ENCODE results near the gene DGCR6L.
"Not testable (repeated sequence)": the region's sequence is repeated elsewhere in the genome, so short reads cannot be mapped to it uniquely, and the experiment has no call there.

Gene DGCR6L

DNA sequence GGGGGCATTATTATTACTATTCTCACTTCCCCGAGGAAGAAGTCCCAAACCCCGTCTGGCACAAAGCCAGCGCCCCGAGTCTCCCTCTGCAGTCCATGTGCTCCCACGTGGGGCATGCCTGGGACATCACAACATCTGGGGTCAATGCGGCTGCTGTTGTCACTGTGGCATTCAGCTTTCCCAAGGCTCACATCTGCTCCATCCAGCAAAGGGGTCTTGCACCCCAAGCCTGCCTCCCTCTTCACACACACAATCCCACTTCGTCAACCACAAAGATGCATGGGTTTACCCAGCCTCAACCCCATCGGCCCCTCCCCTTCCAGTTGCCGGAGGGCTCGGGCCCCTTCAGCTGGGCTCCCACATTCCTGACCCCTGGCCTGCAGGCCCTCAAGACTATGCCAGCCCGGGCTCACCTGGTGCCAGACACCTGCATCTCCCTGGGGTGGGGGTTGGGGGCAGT is 28.2 kb downstream of the DGCR6L start:
- DNase-seq (ENCODE audit: low read depth in 2 of 2): no peak

DNA sequence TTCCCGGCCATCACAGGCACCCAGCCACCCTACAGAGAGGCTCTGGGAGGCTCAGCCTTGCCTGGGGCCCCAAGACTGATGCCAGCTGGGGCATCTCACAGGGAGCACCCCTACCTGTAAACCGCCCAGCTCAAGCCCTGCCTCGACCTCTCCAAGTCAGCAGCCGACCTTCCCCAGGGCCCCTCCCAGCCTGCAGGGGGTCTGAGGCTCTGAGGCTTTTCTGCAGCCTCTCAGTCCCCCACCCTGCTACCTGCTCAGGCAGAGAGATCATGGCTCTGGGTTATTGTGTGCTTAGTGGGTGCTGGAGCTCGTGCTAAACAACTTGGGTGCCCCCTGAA is 28.6 kb downstream of the DGCR6L start:
- DNase-seq (ENCODE audit: low read depth in 2 of 2): no peak

DNA sequence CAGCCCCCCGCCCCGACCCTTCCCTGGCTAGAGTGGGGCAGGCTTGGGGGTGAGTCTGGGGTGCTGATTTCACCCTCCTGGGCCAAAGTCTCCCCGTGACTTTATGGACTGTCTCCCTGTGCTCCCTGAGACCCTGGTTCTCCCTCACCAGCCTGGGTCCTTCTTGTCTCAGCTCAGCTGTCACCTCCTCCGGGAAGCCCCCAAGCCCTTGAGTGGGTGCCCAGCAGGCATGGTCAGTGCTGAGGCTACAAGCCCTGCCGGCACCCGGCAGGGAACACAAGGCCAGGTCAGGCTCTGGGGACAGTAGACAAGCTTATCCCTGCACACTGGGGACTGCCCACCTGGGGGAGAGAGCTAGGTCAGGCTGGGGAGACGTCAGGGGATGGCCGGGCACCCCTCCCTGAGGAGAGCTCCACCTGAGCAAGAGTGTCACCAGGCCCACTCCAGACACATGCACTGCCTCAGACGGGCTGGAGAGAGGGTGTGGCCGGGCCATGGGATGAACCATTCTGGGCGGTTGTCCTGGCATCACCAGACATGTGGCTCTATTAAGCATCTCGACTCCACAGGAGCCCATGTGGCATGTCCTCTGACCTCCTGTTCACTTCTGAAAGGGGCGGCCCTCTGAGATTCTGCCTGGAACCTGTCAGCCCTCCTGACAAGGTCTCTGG is 29.1 kb downstream of the DGCR6L start:
- DNase-seq (ENCODE audit: low read depth in 2 of 2): no peak

DNA sequence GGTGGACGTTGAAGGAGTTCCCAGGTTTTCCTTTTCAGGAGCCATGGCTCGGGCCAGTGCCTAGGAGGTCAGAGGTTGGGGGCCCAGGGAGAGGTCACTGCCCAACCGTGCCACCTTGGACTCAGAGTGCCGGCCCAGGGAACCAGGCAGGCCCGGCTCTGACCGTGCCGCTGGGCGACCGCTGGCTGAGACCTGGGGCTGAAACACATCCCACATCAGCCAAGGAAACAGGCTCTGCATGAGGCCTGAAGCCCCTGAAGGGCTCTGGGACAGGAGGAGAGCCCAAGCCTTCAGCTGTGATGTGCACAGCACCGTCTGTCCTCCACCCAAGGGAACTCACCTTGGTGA is 29.8 kb downstream of the DGCR6L start:
- DNase-seq (ENCODE audit: low read depth in 2 of 2): no peak

DNA sequence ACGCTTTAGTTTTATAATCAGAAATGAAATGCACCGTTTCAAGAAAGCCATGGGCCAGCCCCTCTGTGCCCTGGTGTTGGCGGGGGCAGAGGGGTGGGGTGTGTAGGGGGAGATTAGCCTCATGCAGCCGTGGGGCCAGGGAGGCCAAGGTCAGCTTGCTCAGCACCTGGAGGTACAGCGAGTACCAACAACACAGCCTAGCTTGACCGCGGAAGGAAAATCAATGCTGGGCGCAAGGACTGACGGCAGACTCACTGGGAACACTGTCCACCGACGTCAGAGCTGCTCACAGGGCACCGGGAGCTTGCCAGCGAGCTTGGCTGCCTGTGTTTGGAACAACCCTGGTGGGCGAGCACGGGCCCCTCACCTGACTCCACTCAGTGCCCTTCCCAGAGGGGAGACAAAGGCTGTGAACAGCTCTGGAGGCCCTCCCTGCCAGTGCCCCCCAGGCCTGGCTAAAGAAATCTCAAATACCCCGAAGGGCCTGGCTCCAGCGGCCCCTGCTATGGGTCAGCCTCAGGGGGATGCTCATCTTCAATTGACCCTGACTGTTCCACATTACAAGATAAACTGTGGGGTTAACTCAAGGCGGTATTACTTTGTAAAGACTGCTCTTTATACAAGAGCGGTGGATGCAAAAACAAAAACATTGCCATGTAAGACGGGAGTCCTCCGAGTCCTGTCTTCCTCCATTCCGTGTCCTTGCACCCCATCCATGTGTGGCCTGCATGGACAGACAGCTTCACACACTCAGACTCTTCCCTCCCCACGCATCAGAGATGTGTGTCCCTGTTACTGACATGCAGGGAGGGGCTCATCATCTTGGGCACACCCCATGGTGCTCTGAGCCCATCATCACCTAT is 30.4 kb downstream of the DGCR6L start:
- not testable (repeated sequence) for DNase-seq (ENCODE audit: low read depth in 2 of 2)

DNA sequence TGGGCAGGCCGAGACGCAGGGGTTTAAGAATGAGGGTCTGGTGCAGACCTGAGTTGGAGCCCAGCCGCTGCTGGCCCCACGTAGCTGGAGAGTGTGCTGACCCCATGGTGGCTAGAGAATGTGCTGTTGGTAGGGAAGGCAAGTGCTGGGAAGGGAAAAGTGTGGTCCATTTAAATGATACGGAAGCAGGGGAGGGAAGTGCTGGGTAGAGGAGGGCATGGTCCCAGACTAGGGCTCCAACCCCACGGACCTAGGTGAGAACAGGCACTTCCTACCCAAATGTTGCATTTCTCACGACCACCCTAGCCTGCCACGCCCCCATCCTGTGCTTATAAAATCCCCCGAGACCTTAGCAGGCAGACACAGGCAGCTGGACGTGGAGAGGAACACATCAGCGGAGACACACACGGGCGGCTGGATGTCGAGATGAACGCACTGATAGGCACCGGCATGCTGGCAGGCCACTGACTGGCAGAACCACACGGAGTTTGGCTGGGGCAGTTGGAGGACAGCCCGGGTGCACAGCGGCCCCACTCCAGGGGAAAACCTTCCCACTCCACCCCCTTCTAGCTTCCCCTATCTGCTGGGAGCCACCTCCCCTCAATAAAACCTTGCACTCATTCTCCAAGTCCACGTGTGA is 33.0 kb downstream of the DGCR6L start:
- DNase-seq (ENCODE audit: low read depth in 2 of 2): not testable (repeated sequence)

DNA sequence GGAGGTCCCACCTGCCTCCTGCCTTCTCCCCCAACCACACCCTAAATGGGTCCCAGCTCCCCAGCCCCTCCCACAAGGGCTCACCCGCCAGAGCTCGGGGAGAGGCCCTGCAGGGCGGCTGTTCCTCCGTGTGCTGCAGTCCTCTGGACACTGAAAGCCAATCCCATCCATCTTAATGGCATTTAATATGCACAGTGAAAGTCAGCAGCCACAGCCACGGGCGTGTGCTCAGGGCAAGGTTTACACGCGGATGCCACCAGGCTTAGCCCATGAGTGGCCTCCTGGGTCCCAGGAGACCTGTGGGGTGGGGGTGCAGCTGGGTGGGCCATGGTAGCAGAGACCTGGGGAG is 33.6 kb downstream of the DGCR6L start:
- not testable (repeated sequence) for DNase-seq (ENCODE audit: low read depth in 2 of 2)

DNA sequence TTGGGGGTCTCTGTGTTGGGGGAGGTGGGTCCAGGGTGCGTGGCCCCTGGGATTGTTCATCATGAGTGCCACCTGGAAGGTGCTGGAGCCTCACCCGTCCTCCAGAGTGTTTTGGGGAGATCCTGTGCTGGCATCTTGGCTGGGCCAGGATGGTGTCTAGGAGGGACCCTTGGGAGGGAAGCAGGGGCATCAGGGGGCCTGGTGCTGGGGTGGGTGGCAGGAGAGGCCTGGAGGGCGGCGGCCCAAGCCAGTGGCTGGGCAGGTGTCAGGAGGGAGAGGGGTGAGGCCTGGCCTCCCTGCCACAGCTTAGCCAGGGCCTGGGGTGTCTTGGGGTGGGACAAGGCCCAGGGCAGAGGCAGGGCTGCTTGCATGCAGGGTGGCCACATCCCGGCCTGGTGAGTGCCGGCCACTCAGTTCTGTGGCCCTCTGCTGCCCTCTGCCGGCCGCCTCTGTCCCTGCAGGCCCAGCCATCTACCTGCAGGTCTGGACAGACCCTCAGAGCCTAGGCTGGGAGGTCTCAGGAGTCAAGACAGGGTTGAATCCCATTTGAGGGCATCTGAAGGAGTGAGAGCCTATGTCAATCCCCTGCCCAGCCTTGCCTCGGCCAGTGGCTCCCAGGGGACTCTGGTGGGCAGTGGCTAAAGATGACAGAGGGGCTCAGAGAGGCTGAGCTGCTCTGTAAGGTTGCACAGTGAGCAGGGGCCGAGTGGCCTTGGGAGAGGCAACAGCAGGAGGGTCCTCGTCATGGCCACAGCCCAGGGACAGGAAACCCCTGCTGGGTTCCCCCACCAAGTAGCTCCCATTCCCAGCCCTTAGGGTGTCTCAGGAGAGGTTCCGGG is 34.2 kb downstream of the DGCR6L start:
- DNase-seq (ENCODE audit: low read depth in 2 of 2): peak; percentile 52 to 79

DNA sequence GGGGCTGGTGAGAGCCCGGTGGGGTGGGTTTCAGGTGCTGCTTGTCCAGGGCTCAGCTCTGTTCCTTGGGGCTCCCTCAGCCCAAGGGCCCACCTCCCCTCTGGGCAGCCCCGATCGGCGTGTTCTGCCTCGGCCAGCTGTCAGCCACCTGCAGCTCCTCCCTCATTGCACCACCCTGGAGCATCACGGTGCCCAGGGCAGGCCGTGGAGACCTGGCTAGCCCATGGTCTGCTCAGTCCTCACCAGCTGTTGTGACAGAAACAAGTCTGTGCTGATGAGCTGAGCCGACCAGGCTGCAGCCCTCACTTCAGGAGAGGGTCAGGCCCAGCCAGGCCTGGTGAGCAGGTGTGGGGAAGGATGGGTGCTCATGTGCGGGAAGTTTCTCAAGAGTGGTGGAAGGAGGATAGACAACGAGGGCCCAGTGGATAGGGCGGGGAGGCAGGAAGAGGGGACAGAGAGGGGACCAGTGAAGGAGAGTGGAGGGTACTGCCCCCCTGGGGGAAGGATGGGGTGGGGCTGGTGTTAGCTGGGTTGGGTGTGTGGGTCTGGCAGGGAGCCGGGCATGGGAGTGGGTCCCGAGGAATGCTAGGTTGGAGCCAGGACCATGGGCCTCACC is 35.3 kb downstream of the DGCR6L start:
- DNase-seq (ENCODE audit: low read depth in 2 of 2): no peak

DNA sequence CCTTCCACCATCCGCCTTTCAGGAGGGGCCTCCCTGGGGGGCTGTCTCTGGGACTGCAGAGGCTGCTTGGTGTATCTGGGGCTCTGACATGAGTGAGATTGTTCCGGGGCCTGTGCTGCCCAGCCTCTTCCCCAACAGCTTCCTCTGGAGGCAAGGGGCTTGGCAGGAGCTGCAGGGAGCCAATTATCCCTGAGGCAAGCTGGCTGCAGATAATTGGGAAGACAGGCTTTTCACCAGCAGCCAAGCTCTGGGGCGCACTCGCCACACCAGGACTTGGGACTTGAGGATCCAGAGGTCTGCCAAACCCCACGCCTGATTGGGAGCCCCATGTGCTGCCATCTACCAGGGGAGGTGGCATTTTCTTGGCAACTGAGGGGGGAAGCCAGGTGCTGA is 36.2 kb downstream of the DGCR6L start:
- DNase-seq (ENCODE audit: low read depth in 2 of 2): no peak

DNA sequence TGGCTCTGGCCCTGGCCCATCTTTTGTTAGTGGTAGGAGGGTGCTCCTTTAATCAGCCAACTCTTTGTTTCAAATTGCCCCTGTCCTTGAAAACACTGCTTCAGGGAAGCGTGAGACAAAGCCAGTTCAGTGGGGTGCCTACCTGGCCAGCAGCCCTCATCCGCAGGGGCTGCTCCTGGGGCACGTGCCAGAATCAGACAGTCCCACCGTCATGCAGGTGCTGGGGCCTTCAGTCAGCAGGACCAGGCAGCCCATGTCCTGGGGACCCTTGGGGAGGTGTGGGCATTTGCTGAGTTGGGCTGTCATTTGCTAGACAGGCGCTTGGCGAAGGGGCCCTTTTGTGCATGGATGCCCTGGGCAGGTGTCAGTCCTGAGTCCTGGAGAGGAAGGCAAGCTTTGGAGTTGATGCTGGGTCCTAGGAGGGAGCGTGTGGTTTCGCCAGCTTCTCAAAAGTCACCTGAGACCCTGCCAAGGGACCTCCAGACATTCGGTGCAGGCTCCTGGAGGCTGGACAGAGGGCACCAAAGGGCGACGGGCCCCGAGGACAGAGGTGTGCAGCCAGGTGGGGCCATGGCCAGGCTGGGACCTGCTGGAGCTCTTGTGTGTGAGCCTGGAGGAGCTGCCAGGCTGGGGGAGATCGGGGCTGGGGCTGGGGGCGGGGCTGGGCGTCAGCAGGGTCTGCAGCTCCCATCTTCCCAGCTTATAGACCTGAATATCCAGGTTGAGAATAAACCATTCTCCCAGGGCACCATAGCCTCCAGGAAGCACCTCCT is 36.8 kb downstream of the DGCR6L start:
- DNase-seq (ENCODE audit: low read depth in 2 of 2): no peak

DNA sequence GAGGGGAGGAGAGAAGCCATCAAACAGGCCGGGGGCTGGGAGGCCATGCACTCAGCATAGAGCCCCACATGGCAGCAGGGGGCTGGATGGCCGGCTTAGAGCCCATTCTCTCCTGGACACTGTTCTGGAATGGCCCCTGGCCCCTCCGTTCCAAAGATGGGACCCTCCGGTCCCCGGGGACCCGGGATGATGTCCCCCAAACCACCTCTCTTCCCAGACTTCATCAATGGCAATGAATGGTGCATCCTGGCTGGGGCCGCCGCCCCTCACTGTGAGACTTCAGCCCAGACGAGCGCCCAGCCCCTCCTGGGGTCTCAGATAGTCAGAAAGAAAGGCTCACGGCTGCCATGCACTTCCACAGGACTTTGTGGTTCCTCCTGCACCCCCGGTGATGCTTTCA is 38.0 kb downstream of the DGCR6L start:
- DNase-seq (ENCODE audit: low read depth in 2 of 2): no peak

DNA sequence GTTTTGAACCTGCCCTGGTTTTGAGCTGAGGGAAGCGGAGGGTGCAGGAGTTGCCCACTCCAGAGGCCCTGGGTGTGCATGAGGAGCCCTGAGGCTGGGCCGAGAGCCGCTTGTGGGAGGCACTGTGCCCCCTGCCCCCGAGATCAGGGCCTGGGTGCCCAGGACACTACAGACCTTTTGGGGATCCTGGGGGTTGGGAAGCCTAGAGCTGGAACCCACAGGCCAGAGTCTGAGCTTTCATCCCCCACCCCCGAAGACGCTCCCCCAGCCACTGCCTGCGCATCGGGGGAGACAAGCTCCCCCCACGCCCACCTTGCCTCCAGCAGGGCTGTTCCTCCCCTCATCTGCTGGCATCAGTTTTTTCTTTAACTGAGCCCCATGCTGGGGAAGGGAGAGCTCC is 38.4 kb downstream of the DGCR6L start:
- DNase-seq (ENCODE audit: low read depth in 2 of 2): not testable (repeated sequence)

DNA sequence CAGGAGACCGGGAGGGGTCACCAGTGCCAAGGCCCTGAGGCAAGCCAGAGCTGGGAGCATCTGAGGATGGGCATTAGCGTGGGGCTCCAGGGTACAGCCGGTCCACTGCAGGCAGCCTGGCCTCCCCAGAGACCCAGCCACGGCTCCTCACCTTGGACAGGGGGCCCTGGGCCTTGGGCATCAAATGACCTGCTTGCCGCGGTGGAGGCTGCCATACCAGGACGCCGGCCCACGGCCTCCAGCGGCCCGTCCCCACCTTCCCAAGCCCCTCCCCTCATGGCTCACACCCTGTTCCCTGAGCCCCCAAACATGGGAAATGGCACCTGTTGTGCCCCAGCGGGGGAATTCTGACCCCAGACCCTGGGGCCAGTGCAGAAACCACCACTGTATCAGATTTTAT is 39.0 kb downstream of the DGCR6L start:
- no peak for DNase-seq (ENCODE audit: low read depth in 2 of 2)

DNA sequence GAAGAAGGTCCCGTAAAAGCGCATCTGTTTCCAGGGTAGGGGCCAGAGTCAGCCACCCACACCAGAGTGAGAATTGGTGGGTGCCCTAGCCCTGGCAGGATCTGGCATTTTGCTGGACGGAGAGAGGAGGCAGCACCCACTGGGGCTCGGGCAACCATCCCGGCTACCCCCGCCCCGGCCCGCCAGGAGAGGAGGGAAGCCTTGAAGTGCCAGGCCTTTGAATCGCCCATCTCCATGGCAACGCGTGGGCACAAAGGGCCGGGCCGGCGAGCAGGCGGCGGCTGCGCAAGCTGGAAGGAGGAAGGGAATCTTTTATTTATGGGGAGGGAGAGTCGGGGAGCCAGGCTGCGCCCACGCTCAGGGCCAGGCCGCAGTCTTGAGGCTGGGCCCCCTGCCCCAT is 39.7 kb downstream of the DGCR6L start:
- DNase-seq (ENCODE audit: low read depth in 2 of 2): not testable (repeated sequence)

DNA sequence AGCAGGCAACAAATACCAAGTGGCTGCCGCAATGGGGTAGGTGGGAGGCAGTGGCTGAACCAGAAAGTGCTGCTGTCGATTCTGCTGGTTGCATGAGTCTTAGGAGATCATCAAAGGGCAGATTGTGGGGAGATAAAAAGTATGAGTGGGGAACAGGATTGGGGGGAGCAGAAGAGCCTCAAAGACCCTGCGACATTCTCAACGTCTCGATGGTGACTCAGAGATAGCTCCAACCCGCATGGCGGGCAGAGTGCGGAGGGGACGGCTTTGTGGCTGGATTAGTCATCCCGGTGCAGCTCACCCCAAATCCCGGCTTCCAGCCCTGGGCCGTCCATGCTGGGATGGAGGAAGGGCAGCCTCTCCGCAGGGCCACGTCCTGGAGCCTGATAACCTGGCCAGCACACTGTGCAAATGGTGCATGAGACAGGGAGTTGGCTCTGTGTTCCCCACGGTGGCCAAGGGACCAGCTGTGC is 40.2 kb downstream of the DGCR6L start:
- DNase-seq (ENCODE audit: low read depth in 2 of 2): no peak

DNA sequence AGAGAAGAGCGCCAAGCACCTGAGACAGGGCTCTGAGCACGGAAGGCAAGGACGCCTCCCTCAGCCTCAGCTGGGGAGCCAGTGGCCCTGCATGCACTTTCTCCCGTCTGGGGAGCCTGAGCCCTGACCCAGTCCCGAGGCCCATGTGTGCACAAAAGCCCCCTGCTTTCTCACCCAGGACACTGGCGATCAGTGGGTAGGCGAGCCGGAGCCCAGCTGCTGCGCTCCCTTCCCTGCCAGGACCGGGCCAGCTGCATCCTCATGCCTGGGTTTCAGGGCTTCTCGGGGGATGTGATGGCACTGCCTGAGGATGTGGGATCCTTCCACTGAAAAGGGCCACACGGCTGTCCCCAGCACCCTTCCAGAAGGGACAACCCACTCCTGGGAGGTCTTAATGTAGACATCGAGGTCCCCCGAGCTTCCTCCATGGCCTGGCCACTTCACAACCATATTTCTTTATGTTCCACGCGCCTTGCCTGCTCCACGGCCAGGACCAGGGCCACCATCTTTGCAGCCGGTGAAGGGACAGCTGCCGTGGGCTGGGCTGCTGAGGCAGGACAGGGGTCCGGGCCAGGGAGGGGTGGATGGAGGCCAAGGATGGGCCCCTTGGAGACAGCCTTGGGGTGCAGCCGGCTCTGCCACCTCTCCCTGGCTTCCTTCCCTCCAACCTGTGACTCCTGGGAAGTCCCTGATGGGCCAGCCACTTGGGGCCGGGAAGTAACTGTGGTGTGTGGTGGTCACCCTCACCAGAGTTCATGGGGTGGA is 41.0 kb downstream of the DGCR6L start:
- not testable (repeated sequence) for DNase-seq (ENCODE audit: low read depth in 2 of 2)

DNA sequence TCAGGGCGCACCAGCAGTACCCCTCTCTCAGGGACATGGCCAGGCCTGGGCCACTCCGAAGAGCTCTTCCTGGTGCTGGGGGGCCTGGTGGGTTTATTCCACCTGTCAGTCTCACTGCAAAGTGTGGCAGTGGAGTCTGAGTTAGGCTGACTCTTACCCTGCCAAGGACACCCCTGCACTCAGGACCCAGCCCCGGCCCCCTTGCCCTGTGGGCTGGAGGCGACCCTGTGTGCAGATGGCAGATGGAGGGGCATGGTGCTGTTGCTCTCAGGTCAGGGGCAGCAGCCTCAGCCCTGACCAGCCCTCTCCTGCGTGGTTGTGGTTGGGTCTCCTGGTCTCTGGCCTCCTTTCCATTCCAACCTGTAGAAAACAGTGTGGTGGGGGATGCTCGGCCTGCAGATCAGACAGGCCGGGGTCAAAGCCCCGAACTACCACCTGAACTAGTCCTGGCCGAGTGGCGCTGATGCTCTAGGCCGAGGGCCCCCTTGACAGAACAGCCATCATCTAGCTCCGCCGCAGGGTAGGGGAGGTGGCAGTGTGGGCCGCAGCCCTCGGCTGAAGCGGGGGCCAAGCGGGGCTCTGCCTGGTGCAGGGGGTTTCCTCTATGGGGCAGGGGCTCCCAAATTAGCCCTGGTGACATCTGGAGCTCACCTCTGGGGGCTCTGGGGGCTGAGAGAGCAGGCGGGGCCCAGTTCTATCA is 41.8 kb downstream of the DGCR6L start:
- not testable (repeated sequence) for DNase-seq (ENCODE audit: low read depth in 2 of 2)

DNA sequence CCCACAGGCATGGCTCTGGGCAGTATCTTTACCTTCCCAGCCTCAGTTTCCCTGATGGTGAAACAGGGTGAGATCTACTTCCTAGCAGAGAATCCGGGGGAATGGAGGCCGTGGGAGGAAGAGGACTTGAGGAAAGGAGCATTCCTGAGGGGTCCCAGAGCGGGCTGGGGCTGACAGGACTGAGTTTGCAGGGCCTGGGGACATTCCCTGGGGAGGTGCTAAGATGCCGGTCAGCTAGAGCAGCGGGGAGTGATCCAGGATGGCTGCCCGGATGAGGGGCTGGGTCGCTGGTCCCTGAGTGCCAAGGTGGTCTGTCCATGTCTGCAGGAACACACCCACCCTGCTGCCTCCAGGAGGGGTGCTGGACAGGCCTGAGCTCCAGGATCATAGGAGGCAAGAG is 43.4 kb downstream of the DGCR6L start:
- no peak for DNase-seq (ENCODE audit: low read depth in 2 of 2)

Data from stimulated activated CD8-positive, alpha-beta memory T cell treated with anti-CD3 and anti-CD28 coated beads, Interleukin-7, amount 100 ng/mL, for 1 hour (primary cell).